Measurements from ENCODE around the gene SF3A2.

DNA sequence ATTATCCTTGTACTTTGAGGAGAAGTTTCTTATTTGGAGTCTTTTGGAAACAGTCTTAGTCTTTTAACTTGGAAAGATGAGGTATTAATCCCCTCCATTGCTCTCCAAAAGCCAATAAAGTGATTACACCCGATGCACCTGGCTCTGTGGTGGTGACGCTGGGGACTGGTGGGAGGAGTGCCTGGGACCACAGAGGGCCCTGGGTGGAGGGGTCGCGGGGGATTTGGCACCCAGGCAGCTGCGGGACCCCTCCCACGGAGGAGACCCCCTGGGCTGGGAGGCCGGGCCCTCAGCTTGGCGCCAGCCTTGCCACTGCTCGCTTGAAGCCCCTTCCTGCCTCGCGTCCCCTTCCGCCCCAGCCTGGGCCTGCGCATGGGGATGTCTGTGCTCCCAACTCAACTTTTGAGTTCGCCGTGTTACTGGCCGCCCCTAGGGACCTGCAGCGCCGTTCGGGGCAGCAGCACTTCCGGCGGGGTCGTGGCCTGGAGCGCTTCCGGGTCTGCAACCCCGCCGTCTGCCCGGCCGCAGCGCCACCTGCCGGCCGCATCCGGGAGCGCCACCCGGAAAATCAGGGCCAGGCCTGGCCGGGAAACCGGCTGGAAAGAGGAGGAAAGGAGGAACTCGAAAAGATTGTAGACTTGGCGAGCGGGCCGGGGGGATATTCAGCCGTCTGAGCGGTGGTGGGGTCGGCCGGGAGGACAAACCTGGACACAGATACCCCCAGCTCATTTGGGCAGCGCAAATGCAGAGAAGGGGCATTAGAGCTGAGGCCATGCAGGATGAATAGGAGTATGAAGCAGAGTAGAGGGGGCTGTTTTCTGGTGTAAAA lies 36.9 kb downstream of the SF3A2 start:
- TF ChIP-seq SPI1 (IDR thresholded peaks at IDR 0.05; ENCODE audit: borderline replicate concordance, insufficient read depth, low read depth, low read length): no peak
- no peak for TF ChIP-seq EED (IDR thresholded peaks at IDR 0.05; ENCODE audit: low read depth)
- TF ChIP-seq CBX3 (IDR thresholded peaks at IDR 0.05; ENCODE audit: borderline replicate concordance, low read depth): no peak
